Colon (tissue), 2 donors: ENCODE data around the gene RAB36.
"Not testable (repeated sequence)": the region's sequence is repeated elsewhere in the genome, so short reads cannot be mapped to it uniquely, and the experiment has no call there.

ENCODE experiments used
- FAIRE-seq: peaks from 2 replicates; lab custom pipeline; 2012; peaks lifted over from hg19 to GRCh38; lab: Jason Lieb, UNC
- donor health status: control.
- donor health status: control.

The RAB36 gene

GRCh38 chr22:23121000-23121421 lies 24.3 kb upstream of the RAB36 start:
- FAIRE-seq, result no peak

DNA sequence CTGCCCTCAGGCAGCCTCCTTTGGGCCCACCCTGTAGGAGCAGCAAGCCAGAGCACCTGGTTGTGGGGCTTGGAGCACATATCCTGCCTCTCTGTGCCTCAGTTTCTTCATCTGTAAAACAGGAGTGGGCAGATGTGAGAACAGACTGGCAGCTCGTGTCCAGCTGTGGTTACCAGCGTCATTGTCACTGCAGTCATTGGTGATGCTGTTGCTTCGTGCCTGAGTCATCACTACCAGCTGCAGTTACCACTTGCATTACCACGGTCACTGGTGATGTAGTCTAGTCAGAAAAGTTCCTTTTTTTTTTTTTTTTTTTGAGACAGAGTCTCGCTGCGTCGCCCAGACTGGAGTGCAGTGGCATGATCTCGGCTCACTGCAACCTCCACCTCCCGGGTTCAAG lies 23.9 kb upstream of the RAB36 start:
- FAIRE-seq, result no peak

GRCh38 chr22:23122216-23122957 lies 22.9 kb upstream of the RAB36 start:
- FAIRE-seq, result no peak

DNA sequence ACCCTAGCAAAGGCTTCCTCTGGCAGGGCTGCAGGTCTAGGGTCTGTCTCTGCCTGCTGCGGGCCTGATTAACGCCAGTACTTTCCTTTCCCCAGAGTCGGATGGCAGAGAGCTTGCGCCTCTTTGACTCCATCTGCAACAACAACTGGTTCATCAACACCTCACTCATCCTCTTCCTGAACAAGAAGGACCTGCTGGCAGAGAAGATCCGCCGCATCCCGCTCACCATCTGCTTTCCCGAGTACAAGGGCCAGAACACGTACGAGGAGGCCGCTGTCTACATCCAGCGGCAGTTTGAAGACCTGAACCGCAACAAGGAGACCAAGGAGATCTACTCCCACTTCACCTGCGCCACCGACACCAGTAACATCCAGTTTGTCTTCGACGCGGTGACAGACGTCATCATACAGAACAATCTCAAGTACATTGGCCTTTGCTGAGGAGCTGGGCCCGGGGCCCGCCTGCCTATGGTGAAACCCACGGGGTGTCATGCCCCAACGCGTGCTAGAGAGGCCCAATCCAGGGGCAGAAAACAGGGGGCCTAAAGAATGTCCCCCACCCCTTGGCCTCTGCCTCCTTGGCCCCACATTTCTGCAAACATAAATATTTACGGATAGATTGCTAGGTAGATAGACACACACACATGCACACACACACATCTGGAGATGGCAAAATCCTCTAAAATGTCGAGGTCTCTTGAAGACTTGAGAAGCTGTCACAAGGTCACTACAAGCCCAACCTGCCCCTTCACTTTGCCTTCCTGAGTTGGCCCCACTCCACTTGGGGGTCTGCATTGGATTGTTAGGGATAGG lies 22.1 kb upstream of the RAB36 start:
- no peak for FAIRE-seq

- FAIRE-seq, result no peak
Observed at GRCh38 chr22:23123804-23124254, 21.4 kb upstream of the RAB36 start.

- no peak for FAIRE-seq
Observed at GRCh38 chr22:23124611-23125511, 20.4 kb upstream of the RAB36 start.

DNA sequence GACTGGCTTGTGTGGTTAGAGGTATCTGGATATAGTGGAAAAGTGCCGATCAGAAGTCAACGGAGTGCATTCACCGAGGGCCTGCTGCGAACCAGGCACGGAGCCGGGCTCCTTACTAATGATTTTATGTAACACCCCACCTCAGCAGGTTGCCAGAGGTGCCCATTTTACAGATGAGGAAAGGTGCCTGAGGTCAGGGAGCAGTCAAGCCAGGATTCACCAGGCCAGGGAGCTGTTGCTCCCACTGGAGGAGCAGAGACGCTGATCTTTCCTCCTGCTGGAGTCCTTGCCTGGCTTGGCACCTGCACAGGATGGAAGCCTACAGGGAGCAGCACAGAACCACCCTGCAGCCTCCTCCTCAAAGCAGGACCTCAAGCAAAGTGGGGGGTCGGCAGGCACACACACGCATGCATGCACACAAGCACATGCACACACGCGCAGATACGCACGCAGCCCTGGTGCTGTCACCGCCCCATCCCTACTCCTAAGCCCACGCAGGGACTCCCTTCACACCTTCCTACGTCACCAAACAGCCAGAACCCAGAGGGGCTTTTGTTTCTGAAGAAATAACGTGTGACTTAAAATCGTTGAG lies 19.7 kb upstream of the RAB36 start:
- no peak for FAIRE-seq

DNA sequence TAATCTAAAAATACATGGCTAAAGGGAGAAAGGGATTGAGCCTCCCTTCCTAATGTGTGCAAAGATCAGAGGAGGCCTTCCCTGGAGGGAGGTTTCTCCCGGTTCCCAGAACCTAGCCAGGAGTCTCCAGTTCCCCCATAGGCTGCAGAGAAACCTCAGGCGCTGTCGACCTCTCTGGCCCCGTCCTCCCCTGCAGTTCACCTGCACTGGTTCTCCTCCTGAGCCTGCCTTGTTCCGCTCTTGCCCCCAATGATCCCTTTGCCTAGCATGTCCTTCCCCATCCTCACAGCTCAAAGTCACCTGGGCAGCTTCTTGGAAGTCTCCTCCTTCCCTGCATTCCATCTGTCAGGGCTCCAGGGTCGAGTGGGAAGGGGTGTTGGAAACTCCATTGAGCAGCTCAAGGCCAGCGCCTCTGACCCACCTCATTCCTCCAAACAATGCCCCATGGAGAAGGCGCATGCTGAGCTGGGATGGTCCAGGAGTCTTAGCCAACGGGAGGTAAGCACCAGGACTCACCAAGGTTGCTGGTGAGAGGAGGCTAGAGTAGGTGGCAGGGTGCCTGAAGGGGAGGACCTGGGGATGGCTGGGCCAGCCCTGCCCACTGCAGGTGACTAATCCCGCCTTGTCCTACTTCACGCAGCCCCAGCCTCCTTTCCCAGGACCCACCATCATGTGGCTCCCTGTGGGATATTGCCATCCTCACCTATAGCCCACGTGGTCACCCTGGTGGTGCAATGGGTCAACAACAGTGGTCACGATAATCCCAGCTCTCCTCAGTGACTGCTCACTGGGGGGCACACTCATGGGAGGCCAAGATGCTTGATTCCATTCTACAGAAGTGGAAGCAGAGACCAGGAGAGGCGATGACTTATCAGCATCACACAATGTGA lies 18.9 kb upstream of the RAB36 start:
- no peak for FAIRE-seq

DNA sequence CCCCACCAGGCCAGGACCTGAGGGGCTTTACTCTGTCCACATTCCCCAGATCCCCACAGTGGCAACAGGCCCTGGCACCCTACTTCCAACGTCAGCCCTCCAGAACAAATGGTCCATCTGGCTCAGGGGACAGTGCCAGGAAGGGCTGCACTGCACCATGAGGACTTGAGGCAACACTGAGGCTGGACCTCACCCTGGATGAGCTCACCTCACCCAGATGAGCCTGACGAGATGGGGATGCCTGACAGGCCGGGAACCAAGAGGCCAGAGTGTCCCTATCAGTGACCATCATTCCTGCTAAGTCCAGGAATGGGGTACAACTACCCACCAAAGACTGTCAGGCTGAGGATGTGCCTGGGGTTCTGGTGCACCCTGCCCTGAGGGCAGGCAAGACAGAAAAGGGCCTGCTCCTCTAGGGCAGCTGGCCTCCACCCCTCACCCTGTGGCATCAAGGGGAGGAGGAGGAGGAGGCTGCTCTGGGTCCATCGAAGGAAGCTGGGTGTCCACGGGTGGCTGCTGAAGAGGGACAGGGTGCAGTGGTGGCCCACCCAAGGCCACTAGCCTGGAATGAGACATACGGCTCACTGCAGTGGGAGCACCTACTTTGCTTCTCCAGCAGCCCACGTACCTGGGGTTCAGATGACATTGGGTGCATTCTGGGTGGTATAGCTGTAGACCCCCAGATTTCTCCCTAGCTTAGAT lies 18.1 kb upstream of the RAB36 start:
- no peak for FAIRE-seq

DNA sequence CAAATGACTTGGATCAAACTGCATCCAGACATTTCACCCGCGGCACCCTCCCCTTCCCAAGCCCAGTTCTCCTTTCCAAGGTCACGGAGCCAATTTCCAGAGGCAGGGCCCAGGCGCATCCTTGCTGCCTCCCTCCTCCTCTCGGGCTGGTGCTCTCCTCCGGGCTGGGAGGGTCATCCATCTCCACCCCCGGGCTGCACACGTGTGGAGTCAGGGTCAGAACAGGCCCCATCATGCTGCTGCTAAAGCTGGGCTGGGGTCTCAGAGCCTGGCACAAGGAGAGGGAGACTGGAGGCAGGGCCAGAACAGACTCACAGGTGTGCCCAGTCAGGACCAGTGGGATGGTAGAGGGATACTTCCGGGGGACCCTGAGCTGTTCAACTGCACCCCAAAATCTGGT lies 17.5 kb upstream of the RAB36 start:
- FAIRE-seq, result no peak

DNA sequence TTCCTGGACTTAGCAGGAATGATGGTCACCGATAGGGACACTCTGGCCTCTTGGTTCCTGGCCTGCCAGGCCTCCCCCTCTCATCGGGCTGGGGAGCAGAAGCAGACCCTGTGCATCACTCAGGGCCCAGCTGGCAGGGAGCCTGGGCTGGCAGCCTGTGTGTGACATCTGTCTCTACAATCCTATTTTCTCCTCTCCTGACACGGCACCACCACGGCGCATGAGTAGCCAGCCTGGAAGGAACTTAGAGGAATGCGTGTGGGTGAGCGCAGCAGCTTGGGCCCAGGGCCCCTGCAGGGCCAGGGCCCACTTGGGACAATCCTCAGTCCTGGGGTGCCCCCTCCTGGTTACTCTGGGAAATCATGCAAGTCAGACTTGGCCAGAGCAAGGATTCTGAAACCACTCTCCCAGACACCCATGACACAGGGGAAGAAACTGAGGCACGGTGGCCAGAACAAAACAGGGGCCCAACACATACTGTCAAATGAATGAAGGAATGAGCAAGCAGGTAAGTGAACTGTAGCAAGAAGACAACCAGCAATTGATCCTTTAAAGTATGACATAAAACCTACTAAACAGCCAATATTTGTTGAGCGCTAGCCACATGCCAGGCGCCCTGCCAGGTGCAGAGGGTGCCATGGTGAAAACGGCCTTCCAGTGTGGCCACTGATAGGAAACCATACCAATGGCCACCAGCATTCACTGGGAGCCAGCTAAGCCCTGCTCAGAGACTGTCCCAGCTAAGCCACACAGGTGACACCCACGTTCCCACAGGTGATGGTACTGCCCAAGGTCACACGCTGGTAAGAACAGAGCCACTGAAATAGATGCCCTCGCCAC lies 16.8 kb upstream of the RAB36 start:
- FAIRE-seq, result no peak

DNA sequence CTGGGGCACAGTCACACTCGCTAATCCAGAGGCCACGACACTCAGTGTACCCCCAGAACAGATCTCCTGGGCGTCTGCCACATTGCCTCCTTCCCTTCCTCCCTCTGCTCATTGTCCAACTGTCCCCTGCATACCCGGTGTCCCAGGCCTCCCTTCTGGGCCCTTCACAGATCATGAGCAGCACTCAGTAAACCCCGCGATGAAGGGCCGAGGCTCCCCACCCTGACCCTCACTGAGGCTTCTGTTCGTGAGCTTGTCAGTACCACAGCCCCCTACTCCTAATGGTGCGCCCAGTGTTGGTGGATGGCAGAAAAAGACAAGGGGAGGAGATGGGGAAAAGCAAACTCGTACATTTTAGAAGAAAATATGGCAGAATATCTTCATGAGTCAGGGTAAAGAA lies 16.1 kb upstream of the RAB36 start:
- FAIRE-seq, result no peak

DNA sequence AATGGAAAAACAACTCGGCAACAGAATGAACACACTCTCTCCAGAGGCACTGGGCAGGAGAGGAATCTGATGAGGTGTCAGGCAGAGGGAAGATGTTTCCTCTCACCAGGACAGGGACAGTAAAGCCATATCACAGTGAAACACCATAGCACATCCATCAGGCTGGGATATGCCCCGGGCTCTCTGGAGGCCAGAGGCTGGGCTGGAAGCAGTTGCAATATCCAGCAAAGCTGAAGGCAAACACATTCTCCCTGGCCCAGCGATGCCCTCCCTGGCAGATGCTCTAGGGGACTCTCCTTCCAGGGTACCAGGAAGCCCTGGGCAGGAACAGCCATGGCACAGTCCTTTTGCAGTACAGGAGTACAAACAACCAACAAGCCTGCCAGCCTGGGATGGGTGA lies 14.6 kb upstream of the RAB36 start:
- FAIRE-seq, result no peak

- no peak for FAIRE-seq
Observed at GRCh38 chr22:23131931-23132330, 13.3 kb upstream of the RAB36 start.

DNA sequence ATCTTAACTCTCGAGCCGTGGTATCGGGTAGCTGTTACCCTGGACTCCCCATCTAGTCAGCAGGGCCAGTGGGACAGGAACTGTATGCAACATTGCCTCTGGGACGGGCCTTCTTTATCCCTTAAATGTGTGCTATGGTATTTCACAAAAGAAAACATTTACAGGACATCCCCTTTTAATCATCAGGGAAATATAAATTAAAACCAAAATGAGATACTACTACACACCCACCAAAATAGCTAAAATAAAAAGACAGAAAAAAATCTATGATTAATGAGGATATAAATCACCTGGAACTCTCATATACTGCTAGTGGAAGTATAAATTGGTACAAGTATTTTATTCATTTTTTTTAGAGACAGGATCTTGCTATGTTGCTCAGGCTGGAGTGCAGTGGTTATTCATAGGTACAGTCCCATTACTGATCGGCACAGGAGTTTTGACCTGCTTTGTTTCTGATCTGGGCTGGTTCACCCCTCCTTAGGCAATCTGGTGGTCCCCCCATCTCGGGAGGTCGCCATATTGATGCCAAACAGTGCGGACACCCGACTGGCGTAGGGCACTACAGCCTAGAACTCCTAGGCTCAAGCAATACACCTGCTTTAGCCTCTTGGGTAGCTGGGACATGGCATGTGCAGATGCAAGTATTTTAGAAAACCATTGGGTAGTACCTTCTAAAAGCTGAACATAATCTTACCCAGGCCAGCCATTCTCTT lies 12.7 kb upstream of the RAB36 start:
- FAIRE-seq, result no peak

- FAIRE-seq, result no peak
Observed at GRCh38 chr22:23133922-23134321, 11.4 kb upstream of the RAB36 start.

GRCh38 chr22:23136991-23137390 lies 8.3 kb upstream of the RAB36 start:
- FAIRE-seq, result not testable (repeated sequence)

DNA sequence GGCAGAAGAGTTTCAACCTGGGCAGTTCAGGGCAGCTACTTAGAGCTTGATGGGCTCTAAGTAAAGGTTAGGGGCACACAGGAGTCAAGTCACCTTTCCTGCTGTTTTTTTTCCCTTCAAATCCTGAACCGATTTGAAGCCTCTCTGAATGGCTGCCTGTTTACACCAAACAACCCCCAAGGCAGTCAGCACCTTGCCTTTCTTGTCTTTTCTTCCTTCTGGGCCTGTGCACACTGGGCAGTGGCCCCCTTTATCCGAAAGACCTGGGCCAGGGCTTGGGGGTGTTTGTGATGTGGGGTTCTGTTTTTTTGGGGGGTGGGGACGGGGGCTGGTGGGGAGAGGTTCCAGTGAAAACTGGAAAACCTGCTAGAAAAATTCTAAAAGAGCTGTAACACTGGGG lies 7.8 kb upstream of the RAB36 start:
- FAIRE-seq, result no peak
